Kidney epithelial cell (primary cell): ENCODE results near the gene RGS17. TPM values are rescaled to one million over a fixed set of nuclear protein-coding genes. Genes with fewer than 3 reads are reported as not detected.
"Not testable (repeated sequence)": the region's sequence is repeated elsewhere in the genome, so short reads cannot be mapped to it uniquely, and the experiment has no call there.

Experiments used
- DNase-seq: peaks from one replicate; pipeline ENCODE4 v3.0.0-alpha.2; 2010; ENCODE audit warnings: low read depth
- H3K27me3 ChIP-seq: 2 replicates; pipeline ENCODE4 v1.6.0; 2011; ENCODE audit warnings: low read length; ENCODE audit not compliant: control insufficient read depth, insufficient read depth
- H3K36me3 ChIP-seq: 2 replicates; pipeline ENCODE4 v1.5.1; 2011; ENCODE audit warnings: low read length; ENCODE audit not compliant: control insufficient read depth, insufficient read depth
- H3K4me3 ChIP-seq: 2 replicates; pipeline ENCODE4 v1.5.1; 2011; ENCODE audit warnings: low read depth, mild to moderate bottlenecking, control low read depth, low read length
- total RNA-seq: library from RNA; depleted of rRNA; stranded (reverse); fragments of >200 nt; gene quantifications from 2 replicates; pipeline ENCODE4 v1.2.3, GENCODE V29; 2015
- TF ChIP-seq, protein P1 (sequence below): IDR thresholded peaks from 2 replicates; pipeline ENCODE4 v1.5.1; 2011; ENCODE audit warnings: mild to moderate bottlenecking, moderate library complexity, low read length, control low read depth, inconsistent platforms; ENCODE audit not compliant: insufficient read depth, poor library complexity, severe bottlenecking

Gene RGS17
- total RNA-seq, 1 donor from 2014 or later: 11.2 TPM

DNA sequence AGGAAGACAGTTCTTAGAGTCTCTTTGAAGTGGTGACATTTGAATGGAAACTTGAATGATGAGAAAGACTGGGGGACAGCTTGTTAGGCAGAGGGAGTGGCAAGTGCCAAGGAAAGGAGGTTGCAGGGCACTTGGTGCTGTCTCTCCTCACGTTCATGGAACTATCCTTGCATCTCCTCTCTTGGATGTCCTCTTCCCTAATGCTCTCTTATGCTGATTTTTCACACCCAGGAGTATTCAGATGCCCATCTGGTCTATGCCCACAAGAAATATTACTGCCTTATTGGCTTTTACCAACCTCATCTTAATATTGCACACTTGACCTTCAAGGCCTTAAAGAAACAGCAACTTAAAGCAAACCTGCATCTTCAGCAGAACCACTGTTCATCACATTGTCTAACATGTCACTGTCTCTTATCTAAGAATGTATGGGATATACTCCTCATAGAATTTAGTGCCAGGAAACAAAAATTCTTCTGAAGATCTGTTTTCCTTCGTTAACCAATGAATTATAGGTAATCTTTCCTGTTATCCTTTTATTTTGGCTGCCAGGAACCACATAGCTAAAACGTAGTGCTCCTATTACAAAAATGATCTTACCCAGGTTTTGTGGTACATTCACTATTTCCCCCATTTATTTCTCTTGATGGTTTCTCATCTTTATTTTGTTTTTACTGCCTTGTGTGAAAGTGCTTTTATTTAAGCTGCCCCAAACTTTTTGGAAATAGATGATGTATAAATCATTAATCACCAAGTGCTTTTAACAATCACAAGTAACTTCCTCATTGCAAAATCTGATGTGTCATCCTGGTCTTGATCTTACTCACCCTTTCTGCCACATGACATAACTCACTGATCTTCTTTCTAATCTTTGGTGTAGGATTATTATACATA is 12.8 kb downstream of the RGS17 start:
- DNase-seq: peak; percentile 82
- TF ChIP-seq, protein P1, sequence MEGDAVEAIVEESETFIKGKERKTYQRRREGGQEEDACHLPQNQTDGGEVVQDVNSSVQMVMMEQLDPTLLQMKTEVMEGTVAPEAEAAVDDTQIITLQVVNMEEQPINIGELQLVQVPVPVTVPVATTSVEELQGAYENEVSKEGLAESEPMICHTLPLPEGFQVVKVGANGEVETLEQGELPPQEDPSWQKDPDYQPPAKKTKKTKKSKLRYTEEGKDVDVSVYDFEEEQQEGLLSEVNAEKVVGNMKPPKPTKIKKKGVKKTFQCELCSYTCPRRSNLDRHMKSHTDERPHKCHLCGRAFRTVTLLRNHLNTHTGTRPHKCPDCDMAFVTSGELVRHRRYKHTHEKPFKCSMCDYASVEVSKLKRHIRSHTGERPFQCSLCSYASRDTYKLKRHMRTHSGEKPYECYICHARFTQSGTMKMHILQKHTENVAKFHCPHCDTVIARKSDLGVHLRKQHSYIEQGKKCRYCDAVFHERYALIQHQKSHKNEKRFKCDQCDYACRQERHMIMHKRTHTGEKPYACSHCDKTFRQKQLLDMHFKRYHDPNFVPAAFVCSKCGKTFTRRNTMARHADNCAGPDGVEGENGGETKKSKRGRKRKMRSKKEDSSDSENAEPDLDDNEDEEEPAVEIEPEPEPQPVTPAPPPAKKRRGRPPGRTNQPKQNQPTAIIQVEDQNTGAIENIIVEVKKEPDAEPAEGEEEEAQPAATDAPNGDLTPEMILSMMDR: no peak
- Histone ChIP-seq H3K36me3 (no peaks in the 10 kb centered on the region), H3K27me3 (no peaks in the 10 kb centered on the region), H3K4me3 (no peak overlapping the region)

DNA sequence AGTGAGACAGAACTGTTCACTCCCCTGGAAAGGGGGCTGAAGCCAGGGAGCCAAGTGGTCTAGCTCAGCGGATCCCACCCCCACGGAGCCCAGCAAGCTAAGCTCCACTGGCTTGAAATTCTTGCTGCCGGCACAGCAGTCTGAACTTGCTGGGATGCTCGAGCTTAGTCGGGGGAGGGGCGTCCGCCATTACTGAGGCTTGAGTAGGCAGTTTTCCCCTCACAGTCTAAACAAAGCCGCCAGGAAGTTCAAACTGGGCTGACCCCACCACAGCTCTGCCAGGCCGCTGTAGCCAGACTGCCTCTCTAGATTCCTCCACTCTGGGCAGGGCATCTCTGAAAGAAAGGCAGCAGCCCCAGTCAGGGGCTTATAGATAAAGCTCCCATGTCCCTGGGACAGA is 20.0 kb downstream of the RGS17 start:
- not testable (repeated sequence) for H3K4me3 ChIP-seq, H3K27me3 ChIP-seq, H3K36me3 ChIP-seq, DNase-seq

DNA sequence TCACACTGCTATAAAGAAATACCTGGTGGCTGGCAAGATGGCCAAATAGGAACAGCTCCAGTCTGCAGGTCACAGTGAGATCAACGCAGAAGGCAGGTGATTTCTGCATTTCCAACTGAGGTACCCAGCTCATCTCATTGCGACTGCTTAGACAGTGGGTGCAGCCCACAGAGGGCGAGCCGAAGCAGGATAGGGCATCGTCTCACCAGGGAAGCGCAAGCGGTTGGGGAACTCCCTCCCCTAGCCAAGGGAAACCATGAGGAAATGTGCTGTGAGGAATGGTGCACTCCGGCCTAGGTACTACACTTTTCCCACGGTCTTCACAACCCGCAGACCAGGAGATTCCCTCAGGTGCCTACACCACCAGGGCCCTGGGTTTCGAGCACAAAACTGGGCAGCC is 20.5 kb downstream of the RGS17 start:
- H3K27me3 ChIP-seq, H3K36me3 ChIP-seq, DNase-seq, H3K4me3 ChIP-seq: not testable (repeated sequence)

DNA sequence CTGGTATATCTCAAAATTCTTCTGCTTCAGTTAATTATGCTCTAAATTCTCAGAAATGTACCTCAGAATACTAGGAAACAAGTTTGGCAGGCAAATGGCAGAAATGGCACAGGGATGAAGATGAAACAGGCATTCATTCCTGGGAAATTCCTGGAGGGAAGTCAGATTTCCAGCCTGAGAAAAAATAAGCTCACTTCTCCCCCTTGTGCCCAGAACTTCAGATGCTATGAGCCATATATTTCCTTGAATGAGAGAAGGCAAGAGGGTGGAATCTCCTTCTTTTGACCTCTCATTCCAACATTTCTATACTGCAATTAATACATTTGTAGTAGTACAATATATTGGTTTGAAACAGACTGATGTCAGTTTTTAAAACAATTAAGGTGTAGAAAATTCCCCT is 22.8 kb downstream of the RGS17 start:
- Histone ChIP-seq H3K4me3 (no peak overlapping the region), H3K27me3 (no peaks in the 10 kb centered on the region), H3K36me3 (no peaks in the 10 kb centered on the region)
- TF ChIP-seq, protein P1: peak; percentile 47
- no peak for DNase-seq

DNA sequence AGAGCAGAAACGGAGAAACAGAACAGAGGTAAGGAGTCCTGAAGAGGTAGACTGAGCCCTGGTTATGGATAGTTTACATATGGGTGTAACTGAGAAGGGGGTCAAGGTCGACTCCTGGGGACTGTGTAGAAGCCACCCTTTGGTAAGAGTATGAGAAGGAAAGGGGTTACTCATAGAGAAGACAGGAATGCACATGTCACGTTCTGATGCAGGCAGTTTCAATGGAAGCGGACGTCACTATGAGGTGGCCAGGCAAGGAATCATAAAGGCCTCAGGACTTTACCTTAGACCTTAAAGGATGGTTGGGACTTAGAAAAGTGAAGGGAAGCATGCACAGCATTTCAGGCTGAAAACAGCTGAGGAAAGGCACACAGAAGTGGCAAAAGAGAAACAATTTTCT is 25.1 kb downstream of the RGS17 start:
- DNase-seq: no peak
- no peaks in the 10 kb centered on the region for H3K36me3 ChIP-seq
- no peaks in the 10 kb centered on the region for H3K27me3 ChIP-seq
- TF ChIP-seq, protein P1: no peak
- no peak overlapping the region for H3K4me3 ChIP-seq

DNA sequence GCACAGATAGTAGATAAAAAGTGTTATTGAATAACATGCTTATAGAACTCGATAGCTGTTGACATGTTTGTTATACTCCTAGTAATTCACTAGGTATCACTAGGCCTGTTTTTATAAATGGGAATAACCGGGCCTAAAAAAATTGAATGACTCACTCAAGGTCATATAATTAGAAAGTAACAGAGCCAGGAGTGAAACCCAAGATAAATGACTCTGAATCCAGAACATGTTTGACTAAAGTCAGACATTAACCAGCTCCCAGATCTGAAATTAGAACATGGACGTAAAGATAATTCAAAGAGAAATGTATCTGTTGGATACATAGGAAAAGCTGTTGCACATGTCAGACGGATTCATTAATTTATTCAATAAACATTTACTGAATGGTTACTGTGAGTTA is 26.9 kb downstream of the RGS17 start:
- no peak for DNase-seq

More for the DNA sequence above, 26.9 kb downstream of the RGS17 start:
- no peak overlapping the region for H3K4me3 ChIP-seq
- no peaks in the 10 kb centered on the region for H3K36me3 ChIP-seq
- TF ChIP-seq, protein P1: no peak
- no peaks in the 10 kb centered on the region for H3K27me3 ChIP-seq
